HG03139 (cell line): Measurements from ENCODE around the gene TTLL1.

Source experiments
- ATAC-seq: cut with Tn5 transposase; IDR thresholded peaks from one replicate; pipeline ENCODE4 v1.9.1; 2021; ENCODE audit not compliant: unreplicated experiment

TTLL1 gene

GRCh38 chr22:43014869-43015676, 74.1 kb downstream of the TTLL1 start, which contains the start of gene PACSIN2:
TSS of gene PACSIN2 (minus strand) at chr22:43015149. CDS start at chr22:42912080, 103,069 bp downstream.
- peak; percentile 91 for ATAC-seq

GRCh38 chr22:43014316-43014868, 74.8 kb downstream of the TTLL1 start:
- no peak for ATAC-seq

- no peak for ATAC-seq
These were observed 75.6 kb downstream of the TTLL1 start for GRCh38 chr22:43013355-43014315.

- ATAC-seq = no peak
These were observed 76.8 kb downstream of the TTLL1 start for GRCh38 chr22:43012390-43012789.

GRCh38 chr22:43011079-43011478, 78.1 kb downstream of the TTLL1 start:
- no peak for ATAC-seq

GRCh38 chr22:43009444-43009843, 79.7 kb downstream of the TTLL1 start:
- ATAC-seq = no peak

GRCh38 chr22:43008921-43009320, 80.3 kb downstream of the TTLL1 start:
- no peak for ATAC-seq

- no peak for ATAC-seq
These were observed 80.7 kb downstream of the TTLL1 start for GRCh38 chr22:43008509-43008908.

- no peak for ATAC-seq
These were observed 81.6 kb downstream of the TTLL1 start for GRCh38 chr22:43007519-43008102.

- no peak for ATAC-seq
These were observed 82.4 kb downstream of the TTLL1 start for GRCh38 chr22:43006753-43007152.

- ATAC-seq = no peak
These were observed 83.1 kb downstream of the TTLL1 start for GRCh38 chr22:43006016-43006505.

- no peak for ATAC-seq
These were observed 84.1 kb downstream of the TTLL1 start for GRCh38 chr22:43005106-43005505.

- ATAC-seq = no peak
These were observed 84.7 kb downstream of the TTLL1 start for GRCh38 chr22:43004362-43005035.

- no peak for ATAC-seq
These were observed 87.0 kb downstream of the TTLL1 start for GRCh38 chr22:43002202-43002586.

GRCh38 chr22:43001271-43002201, 87.7 kb downstream of the TTLL1 start:
- no peak for ATAC-seq

GRCh38 chr22:43000441-43001175, 88.6 kb downstream of the TTLL1 start:
- ATAC-seq = no peak

- no peak for ATAC-seq
These were observed 91.6 kb downstream of the TTLL1 start for GRCh38 chr22:42997582-42998090.

GRCh38 chr22:42996646-42997365, 92.4 kb downstream of the TTLL1 start:
- ATAC-seq = no peak
